Measurements from ENCODE around the gene PEX14.

Gene PEX14

DNA sequence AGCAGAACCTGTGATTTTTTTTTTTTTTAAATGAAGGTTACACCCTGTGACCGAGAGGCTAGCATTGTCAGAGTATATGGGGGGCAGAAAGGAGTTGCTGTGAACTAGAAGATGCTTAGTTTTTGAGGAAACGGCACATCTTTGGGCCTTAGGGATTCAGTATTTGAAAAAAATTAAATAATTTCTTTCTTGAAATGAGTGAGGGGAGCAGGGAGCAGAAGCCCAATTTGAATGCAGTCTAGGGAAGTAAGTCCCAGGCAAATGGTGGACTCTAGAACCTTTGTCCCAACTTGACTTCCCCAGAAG, 42.9 kb downstream of the PEX14 start:
- no peak for DNase-seq (ENCODE audit: low read depth in 1 of 2, low spot score in 1 of 2)
- in situ Hi-C loops (cut with HindIII; ENCODE audit: low pct_unique_long_range_greater_than_20kb, low sequenced_read_pairs), result no loop called here
- TF ChIP-seq JUND (IDR thresholded peaks at IDR 0.05; ENCODE audit: low read depth), result no peak

DNA sequence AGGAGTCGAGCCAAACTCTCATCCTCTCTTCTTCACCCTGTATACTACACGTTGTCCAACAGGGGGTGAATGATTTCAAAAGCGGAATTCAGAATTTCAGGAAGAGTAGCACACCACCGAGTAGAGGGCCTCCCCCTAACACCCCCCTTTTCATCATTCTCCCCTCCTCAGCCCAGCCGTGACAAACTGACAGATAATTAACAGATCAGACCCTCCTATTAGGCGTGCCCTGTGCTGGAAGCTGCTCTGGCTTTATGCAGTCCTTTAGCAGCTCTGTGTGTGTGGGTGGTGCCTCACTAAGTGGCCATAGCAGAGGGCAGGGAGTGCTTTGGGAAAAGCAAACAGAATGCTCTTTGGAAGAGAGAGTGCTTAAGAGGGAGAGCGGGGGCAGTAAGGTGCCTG, 44.3 kb downstream of the PEX14 start:
- TF ChIP-seq JUND (IDR thresholded peaks at IDR 0.05; ENCODE audit: low read depth), result no peak
- DNase-seq (ENCODE audit: low read depth in 1 of 2, low spot score in 1 of 2), result peak in 1 of 2 experiments; percentile 77
- in situ Hi-C loops (cut with HindIII; ENCODE audit: low pct_unique_long_range_greater_than_20kb, low sequenced_read_pairs), result no loop called here

- no peak for DNase-seq (ENCODE audit: low read depth in 1 of 2, low spot score in 1 of 2)
- in situ Hi-C loops (cut with HindIII; ENCODE audit: low pct_unique_long_range_greater_than_20kb, low sequenced_read_pairs), result no loop called here
- TF ChIP-seq JUND (IDR thresholded peaks at IDR 0.05; ENCODE audit: low read depth), result no peak
Measured at GRCh38 chr1:10520497-10520896, 45.7 kb downstream of the PEX14 start.

GRCh38 chr1:10520952-10521351, 46.2 kb downstream of the PEX14 start:
- in situ Hi-C loops (cut with HindIII; ENCODE audit: low pct_unique_long_range_greater_than_20kb, low sequenced_read_pairs), result no loop called here
- no peak for DNase-seq (ENCODE audit: low read depth in 1 of 2, low spot score in 1 of 2)
- no peak for TF ChIP-seq JUND (IDR thresholded peaks at IDR 0.05; ENCODE audit: low read depth)

DNA sequence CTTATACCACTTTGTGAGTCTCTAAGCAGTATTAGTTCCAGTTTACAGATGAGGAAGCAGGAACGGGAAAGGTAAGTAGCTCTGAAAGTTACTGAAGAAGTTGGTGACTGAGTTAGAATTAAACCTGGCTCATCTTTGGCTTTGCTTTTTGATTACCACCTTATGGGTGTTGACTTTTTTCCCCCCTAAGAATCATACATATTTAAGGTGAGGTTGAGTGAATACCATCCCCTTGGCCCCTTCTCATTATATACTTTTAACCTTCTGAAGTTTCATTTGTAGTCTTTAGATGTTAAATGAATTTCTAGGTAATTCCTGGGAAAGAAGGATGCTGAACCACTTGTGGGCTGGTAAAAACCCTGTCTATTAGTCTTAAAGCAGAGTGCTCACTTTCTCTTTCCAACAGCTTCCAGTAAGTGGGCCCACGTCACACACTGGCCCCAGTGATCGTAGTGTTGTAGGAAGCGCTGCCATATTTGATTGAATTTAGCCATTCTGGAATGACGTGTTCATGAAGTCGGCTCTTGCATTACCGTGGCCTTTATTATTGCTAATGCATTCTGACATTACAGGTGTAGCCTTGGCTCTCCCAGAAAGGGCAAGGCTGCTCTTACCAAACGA, 46.9 kb downstream of the PEX14 start:
- no peak for TF ChIP-seq JUND (IDR thresholded peaks at IDR 0.05; ENCODE audit: low read depth)
- in situ Hi-C loops (cut with HindIII; ENCODE audit: low pct_unique_long_range_greater_than_20kb, low sequenced_read_pairs), result no loop called here

GRCh38 chr1:10522322-10522860, 47.6 kb downstream of the PEX14 start:
- in situ Hi-C loops (cut with HindIII; ENCODE audit: low pct_unique_long_range_greater_than_20kb, low sequenced_read_pairs), result no loop called here
- DNase-seq (ENCODE audit: low read depth in 1 of 2, low spot score in 1 of 2), result no peak
- TF ChIP-seq JUND (IDR thresholded peaks at IDR 0.05; ENCODE audit: low read depth), result no peak

More for the DNA sequence above, 46.9 kb downstream of the PEX14 start:
- DNase-seq (ENCODE audit: low read depth in 1 of 2, low spot score in 1 of 2), result no peak

DNA sequence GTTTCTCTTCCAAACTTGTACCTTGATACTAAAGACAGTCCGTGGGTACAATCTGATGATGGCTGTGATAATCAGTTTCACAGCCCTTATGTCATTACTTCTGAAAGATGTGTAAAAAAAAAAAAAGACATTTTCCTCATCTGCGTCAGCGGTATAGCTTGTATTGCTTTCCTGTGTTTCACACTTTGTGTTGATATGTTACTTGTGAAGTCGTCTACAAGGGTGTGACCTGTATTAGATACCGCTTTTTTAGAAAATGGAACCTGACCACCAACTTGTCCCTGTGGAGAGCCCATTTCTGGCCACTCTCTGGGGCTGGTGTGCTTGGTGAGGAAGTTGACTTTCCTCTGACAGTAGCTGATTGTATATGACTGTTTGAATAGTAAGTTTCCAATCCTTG, 50.5 kb downstream of the PEX14 start:
- in situ Hi-C loops (cut with HindIII; ENCODE audit: low pct_unique_long_range_greater_than_20kb, low sequenced_read_pairs), result no loop called here
- no peak for TF ChIP-seq JUND (IDR thresholded peaks at IDR 0.05; ENCODE audit: low read depth)
- DNase-seq (ENCODE audit: low read depth in 1 of 2, low spot score in 1 of 2), result no peak

DNA sequence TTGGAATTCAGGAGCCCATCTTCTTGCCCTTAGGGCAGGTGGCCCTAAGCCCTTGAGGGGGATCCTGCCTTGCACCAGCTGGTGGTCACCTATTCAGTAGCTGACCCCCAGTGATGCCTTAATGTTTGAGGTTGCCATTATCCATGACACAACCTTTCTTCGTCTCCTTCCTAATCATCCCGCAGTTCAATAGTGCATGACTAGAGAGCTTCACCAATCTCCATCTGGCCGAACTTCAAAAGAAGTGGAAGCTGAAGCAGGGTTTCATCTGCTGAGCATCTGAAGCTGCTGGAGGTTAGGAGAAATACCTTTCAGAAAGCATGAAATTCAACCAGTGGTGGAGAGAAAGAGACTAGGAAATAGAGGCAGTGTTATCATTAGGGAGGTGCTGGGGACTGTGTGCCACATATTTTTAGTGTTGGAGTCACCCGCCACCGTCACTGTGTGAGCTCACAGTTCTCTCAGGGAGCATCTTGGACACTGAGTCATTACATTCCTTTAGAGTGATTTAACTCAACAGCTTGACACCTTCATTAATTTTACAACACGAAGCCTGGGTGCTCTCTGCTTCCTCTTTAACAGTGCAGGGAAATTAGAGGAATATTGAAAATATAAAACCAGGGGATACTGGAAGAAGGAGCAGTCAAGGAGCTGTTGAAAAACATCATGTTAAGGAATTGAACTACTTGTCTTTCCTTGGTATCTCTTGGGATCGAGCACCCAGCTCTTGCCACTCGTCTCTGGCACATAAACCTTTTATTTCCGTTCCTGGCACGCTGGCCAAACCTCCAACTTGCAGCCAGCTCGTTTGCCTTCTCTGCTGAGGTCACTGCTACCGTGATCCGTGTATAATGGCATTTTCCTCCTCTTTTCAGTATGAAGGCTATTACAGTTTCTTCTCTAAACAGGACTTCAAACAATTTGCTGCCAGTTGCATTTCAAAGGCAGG, 53.6 kb downstream of the PEX14 start:
- peak; percentile 21 to 71 for DNase-seq (ENCODE audit: low read depth in 1 of 2, low spot score in 1 of 2)
- in situ Hi-C loops (cut with HindIII; ENCODE audit: low pct_unique_long_range_greater_than_20kb, low sequenced_read_pairs), result no loop called here
- no peak; the same call in 1 of the 2 replicates for TF ChIP-seq JUND (IDR thresholded peaks at IDR 0.05; ENCODE audit: low read depth)

- in situ Hi-C loops (cut with HindIII; ENCODE audit: low pct_unique_long_range_greater_than_20kb, low sequenced_read_pairs), result no loop called here
- TF ChIP-seq JUND (IDR thresholded peaks at IDR 0.05; ENCODE audit: low read depth), result no peak
- peak in 1 of 2 experiments; percentile 51 for DNase-seq (ENCODE audit: low read depth in 1 of 2, low spot score in 1 of 2)
Measured at GRCh38 chr1:10529091-10529490, 54.3 kb downstream of the PEX14 start.

DNA sequence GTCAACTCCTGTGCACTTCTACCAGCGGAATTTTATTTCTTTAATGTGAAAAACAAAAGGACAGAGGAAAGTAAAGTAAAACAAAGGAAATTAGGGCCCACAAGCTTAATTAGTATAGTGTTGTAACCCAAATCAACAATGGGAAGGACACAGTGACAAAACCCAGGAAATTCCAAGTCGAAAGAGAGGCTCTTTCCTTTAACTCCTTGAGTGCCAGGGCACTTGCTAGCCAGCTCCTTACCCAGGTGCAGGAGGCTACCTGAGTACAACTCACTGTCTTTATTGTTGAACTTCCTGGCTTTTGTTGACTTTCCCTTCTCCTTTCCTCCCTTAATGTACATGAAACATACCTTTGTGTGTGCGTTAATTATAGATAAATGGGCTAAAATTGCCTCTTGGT, 55.0 kb downstream of the PEX14 start:
- no peak for TF ChIP-seq JUND (IDR thresholded peaks at IDR 0.05; ENCODE audit: low read depth)
- in situ Hi-C loops (cut with HindIII; ENCODE audit: low pct_unique_long_range_greater_than_20kb, low sequenced_read_pairs), result no loop called here
- DNase-seq (ENCODE audit: low read depth in 1 of 2, low spot score in 1 of 2), result peak in 1 of 2 experiments; percentile 65

GRCh38 chr1:10530281-10530740, 55.6 kb downstream of the PEX14 start:
- no peak for TF ChIP-seq JUND (IDR thresholded peaks at IDR 0.05; ENCODE audit: low read depth)
- in situ Hi-C loops (cut with HindIII; ENCODE audit: low pct_unique_long_range_greater_than_20kb, low sequenced_read_pairs), result no loop called here
- DNase-seq (ENCODE audit: low read depth in 1 of 2, low spot score in 1 of 2), result peak; percentile 18 to 83

DNA sequence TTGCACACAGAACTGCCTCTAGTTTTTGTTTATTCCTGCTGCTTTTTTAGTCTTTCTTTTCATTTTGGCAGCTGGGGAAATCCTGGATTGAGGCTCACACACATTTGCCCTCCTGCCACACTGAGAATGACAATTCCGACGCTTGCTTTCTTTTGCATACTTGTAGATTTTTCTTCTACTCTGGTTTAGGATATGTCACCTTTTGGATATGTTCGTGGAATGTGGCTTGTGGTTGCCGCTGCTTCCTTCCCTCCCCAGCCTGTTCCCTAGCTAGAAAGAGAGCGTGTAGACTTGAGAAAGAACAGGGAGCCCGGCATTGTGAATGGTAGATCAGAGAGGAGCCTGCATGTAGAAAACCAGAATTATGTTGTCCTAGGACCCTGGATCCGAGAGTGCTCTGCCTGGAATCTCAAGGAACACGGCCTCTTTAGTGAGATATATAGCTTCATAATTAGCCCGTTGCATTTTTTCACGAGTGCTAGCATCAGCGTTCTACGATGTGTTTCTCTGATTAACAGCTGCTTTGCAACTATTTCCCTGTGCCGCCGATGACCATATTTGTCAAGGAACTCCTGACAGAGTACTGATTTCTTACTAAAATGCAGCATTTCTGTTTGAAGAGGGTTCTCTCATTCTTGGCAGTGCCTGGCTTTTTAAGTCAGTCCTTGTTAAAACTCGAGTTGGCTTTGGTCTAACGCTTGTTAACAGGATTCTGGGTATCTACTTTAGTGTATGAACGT, 56.2 kb downstream of the PEX14 start:
- in situ Hi-C loops (cut with HindIII; ENCODE audit: low pct_unique_long_range_greater_than_20kb, low sequenced_read_pairs), result no loop called here
- DNase-seq (ENCODE audit: low read depth in 1 of 2, low spot score in 1 of 2), result peak in 1 of 2 experiments; percentile 45
- TF ChIP-seq JUND (IDR thresholded peaks at IDR 0.05; ENCODE audit: low read depth), result no peak
